IMR-90 (cell line): Measurements from ENCODE around the gene ELMOD3. TPM values are rescaled to one million over a fixed set of nuclear protein-coding genes. Genes with fewer than 3 reads are reported as not detected.

Experiments
- ATAC-seq: fragments of 200-7000 bp; cut with Tn5 transposase; 2 replicates; pipeline ENCODE4 v1.9.1; 2020; ENCODE audit warnings: low read depth, mild to moderate bottlenecking, moderate library complexity
- BruUV-seq: library from RNA; stranded (reverse); fragments of 400-500 nt; replicated peaks from 2 replicates; lab custom pipeline; 2021; lab: Mats Ljungman, UMichigan
- CTCF ChIA-PET: fragments of 300-600 bp; formaldehyde crosslinking; extraction: SDS; loops from one replicate; lab custom pipeline; 2021; ENCODE audit warnings: antibody characterized with exemption; lab: Yijun Ruan, JAX
- POLR2A ChIA-PET: fragments of 300-600 bp; sonication (Branson Sonifier 250); formaldehyde crosslinking; loops from one replicate; lab custom pipeline; 2022; ENCODE audit warnings: antibody characterized with exemption; ENCODE audit not compliant: unreplicated experiment; lab: Charles Lee
- DNase-seq: peaks from one replicate; pipeline ENCODE4 v3.0.0; 2013
- H2AFZ ChIP-seq: replicated peaks from 2 replicates; pipeline ENCODE3; 2013; ENCODE audit warnings: low read length, mild to moderate bottlenecking; ENCODE audit not compliant: poor library complexity
- H2AK5ac ChIP-seq: 2 replicates; pipeline ENCODE4 v1.6.1; 2013; ENCODE audit warnings: low read depth, low read length, inconsistent platforms
- H2AK9ac ChIP-seq: replicated peaks from 2 replicates; pipeline ENCODE3; 2013; ENCODE audit warnings: mild to moderate bottlenecking, low read depth, low read length, moderate library complexity; ENCODE audit not compliant: poor library complexity
- H2BK120ac ChIP-seq: 2 replicates; pipeline ENCODE4 v1.6.1; 2013; ENCODE audit warnings: low read depth, low read length, inconsistent platforms
- H2BK15ac ChIP-seq: 3 replicates; pipeline ENCODE4 v1.6.1; 2013; ENCODE audit warnings: low read depth, low read length, inconsistent platforms
- H2BK20ac ChIP-seq: 2 replicates; pipeline ENCODE4 v1.6.1; 2013; ENCODE audit warnings: low read depth, mild to moderate bottlenecking, inconsistent platforms, low read length, moderate library complexity
- H2BK5ac ChIP-seq: 2 replicates; pipeline ENCODE4 v1.6.1; 2013; ENCODE audit warnings: mild to moderate bottlenecking, low read depth, low read length, inconsistent platforms; ENCODE audit not compliant: poor library complexity, severe bottlenecking
- H3K14ac ChIP-seq: replicated peaks from 2 replicates; pipeline ENCODE4 v1.6.1; 2013; ENCODE audit warnings: low read depth, low read length, inconsistent platforms
- H3K18ac ChIP-seq: 2 replicates; pipeline ENCODE4 v1.6.1; 2013; ENCODE audit warnings: low read depth, low read length, control low read depth
- H3K23ac ChIP-seq: 2 replicates; pipeline ENCODE4 v1.6.1; 2013; ENCODE audit warnings: low read depth, low read length, inconsistent platforms
- H3K27ac ChIP-seq: 2 replicates; pipeline ENCODE4 v1.5.1; 2013; ENCODE audit warnings: mild to moderate bottlenecking, control low read depth, low read length; ENCODE audit not compliant: insufficient read depth
- H3K27me3 ChIP-seq: 2 replicates; pipeline ENCODE4 v1.6.1; 2013; ENCODE audit warnings: low read length; ENCODE audit not compliant: control insufficient read depth, insufficient read depth
- H3K36me3 ChIP-seq: 2 replicates; pipeline ENCODE4 v1.6.1; 2013; ENCODE audit warnings: low read length, mixed read lengths; ENCODE audit not compliant: control insufficient read depth, insufficient read depth
- H3K4ac ChIP-seq: 2 replicates; pipeline ENCODE4 v1.6.1; 2013; ENCODE audit warnings: low read depth, low read length, inconsistent platforms
- H3K4me1 ChIP-seq: 2 replicates; pipeline ENCODE4 v1.6.1; 2013; ENCODE audit warnings: low read length, mixed read lengths; ENCODE audit not compliant: control insufficient read depth, insufficient read depth
- H3K4me2 ChIP-seq: 2 replicates; pipeline ENCODE4 v1.6.1; 2013; ENCODE audit warnings: low read depth, mild to moderate bottlenecking, control low read depth, low read length, moderate library complexity
- H3K4me3 ChIP-seq: 2 replicates; pipeline ENCODE4 v1.5.1; 2013; ENCODE audit warnings: low read depth, mild to moderate bottlenecking, control low read depth, low read length, moderate library complexity; ENCODE audit not compliant: insufficient read depth
- H3K56ac ChIP-seq: 2 replicates; pipeline ENCODE4 v1.6.1; 2013; ENCODE audit warnings: low read length, inconsistent platforms; ENCODE audit not compliant: insufficient read depth; ENCODE audit errors: extremely low read depth
- H3K79me1 ChIP-seq, 2 experiments: 2 replicates each; pipeline ENCODE4 v1.6.1; 2013; ENCODE audit warnings: low read length in 2 of 2, inconsistent platforms in 1 of 2, low read depth in 1 of 2
- H3K9ac ChIP-seq: 2 replicates; pipeline ENCODE4 v1.6.1; 2013; ENCODE audit warnings: low read depth, low read length, control low read depth
- H3K9me1 ChIP-seq: 2 replicates; pipeline ENCODE4 v1.6.1; 2013; ENCODE audit warnings: low read length, inconsistent platforms; ENCODE audit not compliant: insufficient read depth
- H3K9me3 ChIP-seq: 2 replicates; pipeline ENCODE4 v1.6.1; 2013; ENCODE audit warnings: low read length; ENCODE audit not compliant: control insufficient read depth, insufficient read depth
- H4K20me1 ChIP-seq: 2 replicates; pipeline ENCODE4 v1.6.1; 2013; ENCODE audit warnings: low read length, inconsistent platforms; ENCODE audit not compliant: insufficient read depth
- H4K5ac ChIP-seq: 2 replicates; pipeline ENCODE4 v1.6.1; 2013; ENCODE audit warnings: mild to moderate bottlenecking, low read depth, low read length, control low read depth
- H4K8ac ChIP-seq, 2 experiments: 2 replicates each; pipeline ENCODE4 v1.6.1; 2013; ENCODE audit warnings: low read depth in 2 of 2, low read length in 2 of 2, control low read depth in 1 of 2, inconsistent platforms in 1 of 2
- H4K91ac ChIP-seq: 2 replicates; pipeline ENCODE4 v1.6.1; 2013; ENCODE audit warnings: low read depth, low read length, inconsistent platforms; ENCODE audit not compliant: insufficient read depth
- BHLHE40 ChIP-seq: fragments of 150-350 bp; IDR thresholded peaks from 2 replicates; pipeline ENCODE4 v1.6.1; 2016; ENCODE audit warnings: mild to moderate bottlenecking, low read depth, low read length
- CHD1 ChIP-seq: IDR thresholded peaks from 2 replicates; pipeline ENCODE4 v1.6.1; 2012; ENCODE audit warnings: low read depth, low read length, improper control_type of control experiment
- FOS ChIP-seq: fragments of 150-350 bp; IDR thresholded peaks from 2 replicates; pipeline ENCODE4 v1.6.1; 2016; ENCODE audit warnings: low read depth, low read length
- MAZ ChIP-seq: IDR thresholded peaks from 2 replicates; pipeline ENCODE4 v1.6.1; 2012; ENCODE audit warnings: low read depth, mild to moderate bottlenecking, low read length, improper control_type of control experiment, moderate library complexity, borderline replicate concordance
- NFE2L2 ChIP-seq: fragments of 150-350 bp; IDR thresholded peaks from 2 replicates; pipeline ENCODE4 v1.6.1; 2016; ENCODE audit warnings: low read depth, mild to moderate bottlenecking, low read length
- RAD21 ChIP-seq: IDR thresholded peaks from 2 replicates; pipeline ENCODE4 v1.6.1; 2012; ENCODE audit warnings: low read length, improper control_type of control experiment
- RCOR1 ChIP-seq: IDR thresholded peaks from 2 replicates; pipeline ENCODE4 v1.6.1; 2012; ENCODE audit warnings: mild to moderate bottlenecking, low read length, improper control_type of control experiment; ENCODE audit not compliant: insufficient replicate concordance
- WGBS, 2 experiments: methylation state at CpG; one replicate each; pipeline versions ENCODE4 v1.1.5 to v1.1.7; 2013; ENCODE audit warnings: missing lambda C conversion rate in 2 of 2; ENCODE audit not compliant: insufficient read length in 1 of 2; ENCODE audit errors: extremely low coverage in 2 of 2; 5-methylcytosine and 5-hydroxymethylcytosine counted together
- dilution Hi-C: fragments of 300-500 bp; cut with HindIII; formaldehyde crosslinking; loops from one replicate; pipeline ENCODE4 v1.14.3; 2018; ENCODE audit warnings: low sequenced_read_pairs; ENCODE audit not compliant: unreplicated experiment
- in situ Hi-C: fragments of 300-500 bp; cut with MboI; formaldehyde crosslinking; loops from 3 replicates; pipeline ENCODE4 v1.14.3; 2019; ENCODE audit warnings: low sequenced_read_pairs, inconsistent platforms, mixed read lengths
- intact Hi-C: fragments of 100-400 bp; cut with micrococcal nuclease; formaldehyde crosslinking; loops from 2 replicates; pipeline ENCODE4 v1.10.0; 2022
- polyA plus RNA-seq, 3 experiments: library from polyadenylated mRNA; depleted of rRNA; stranded (reverse); fragments of >200 nt; gene quantifications; 2 replicates each; pipeline ENCODE4 v1.2.3, GENCODE V29; 2012; ENCODE audit warnings: low replicate concordance in 1 of 3
- total RNA-seq: library from RNA; depleted of rRNA; stranded (reverse); fragments of >200 nt; gene quantifications from 2 replicates; pipeline ENCODE4 v1.2.3, GENCODE V29; 2012
- TF ChIP-seq, protein P1 (sequence below): fragments of 150-350 bp; IDR thresholded peaks from 2 replicates; pipeline ENCODE4 v1.6.1; 2016; ENCODE audit warnings: low read depth, mild to moderate bottlenecking, low read length, moderate library complexity, borderline replicate concordance

The ELMOD3 gene
- total and polyA plus RNA-seq, 2 of the 4 experiments (the other 2 are of a cell fraction): 13.1 to 20.7 TPM

DNA sequence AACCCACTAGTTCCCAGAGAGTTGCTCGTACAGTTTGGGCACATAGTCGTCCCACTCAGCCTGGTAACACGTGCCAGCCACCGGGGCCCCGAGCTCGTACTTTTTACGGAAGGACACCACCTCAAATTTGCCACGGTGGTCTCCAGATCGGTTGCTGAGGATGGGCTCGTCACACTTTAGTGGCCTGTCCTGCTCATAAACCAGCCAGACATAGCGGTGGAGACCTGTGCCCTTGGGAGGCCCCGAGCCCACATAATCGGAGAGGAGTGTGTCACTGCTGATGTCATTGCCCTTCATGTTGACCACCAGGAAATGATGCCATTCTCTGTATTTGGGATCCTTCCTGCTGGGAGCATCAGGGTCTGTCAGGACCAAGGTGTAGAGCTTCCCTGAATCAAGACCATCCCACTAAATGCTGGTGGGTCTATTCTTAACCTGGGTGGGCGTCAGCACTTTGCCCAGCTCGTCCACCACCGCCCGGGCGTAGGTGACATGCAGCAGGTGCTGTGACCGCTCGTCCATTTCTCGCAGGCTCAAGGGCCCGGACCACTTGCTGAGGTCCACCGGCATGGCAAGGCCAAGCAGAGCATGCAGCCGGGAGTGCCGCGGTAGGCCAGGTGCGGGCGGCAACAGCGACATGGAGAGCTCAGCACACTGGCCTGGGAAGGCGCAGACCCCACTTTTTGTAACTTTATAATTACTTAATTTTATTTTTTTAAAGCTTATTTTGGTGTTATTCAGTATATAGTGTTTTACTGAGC lies 13.1 kb upstream of the ELMOD3 start:
- no peak overlapping the region for H2AK9ac ChIP-seq
- TF ChIP-seq FOS (no peak), CHD1 (no peak), BHLHE40 (no peak), RCOR1 (no peak), RAD21 (no peak), MAZ (no peak), NFE2L2 (no peak)
- TF ChIP-seq, protein P1, sequence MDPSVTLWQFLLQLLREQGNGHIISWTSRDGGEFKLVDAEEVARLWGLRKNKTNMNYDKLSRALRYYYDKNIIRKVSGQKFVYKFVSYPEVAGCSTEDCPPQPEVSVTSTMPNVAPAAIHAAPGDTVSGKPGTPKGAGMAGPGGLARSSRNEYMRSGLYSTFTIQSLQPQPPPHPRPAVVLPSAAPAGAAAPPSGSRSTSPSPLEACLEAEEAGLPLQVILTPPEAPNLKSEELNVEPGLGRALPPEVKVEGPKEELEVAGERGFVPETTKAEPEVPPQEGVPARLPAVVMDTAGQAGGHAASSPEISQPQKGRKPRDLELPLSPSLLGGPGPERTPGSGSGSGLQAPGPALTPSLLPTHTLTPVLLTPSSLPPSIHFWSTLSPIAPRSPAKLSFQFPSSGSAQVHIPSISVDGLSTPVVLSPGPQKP: no peak
- peaks cover 23% of the 10 kb centered on the region for H3K36me3 ChIP-seq
- no peak overlapping the region for H3K56ac ChIP-seq
- H3K14ac ChIP-seq: no peak overlapping the region
- no peak overlapping the region for H2BK5ac ChIP-seq
- ATAC-seq (no peak), DNase-seq (no peak)
- no peak overlapping the region for H3K23ac ChIP-seq
- BruUV-seq: no TSS peak
- dilution Hi-C loops: no loop called here
- no peak overlapping the region for H2AK5ac ChIP-seq
- H3K9me1 ChIP-seq: no peaks in the 10 kb centered on the region; the same call in 1 of the 2 replicates
- H4K5ac ChIP-seq: no peak overlapping the region
- no peak overlapping the region for H3K4ac ChIP-seq
- POLR2A ChIA-PET: no interaction called here
- H3K27ac ChIP-seq: no peak overlapping the region
- no peak overlapping the region for H3K9ac ChIP-seq
- 94% methylated on average over 17 of the region's 30 CpGs; no CpG with 5 or more reads in 1 of the 2 experiments for WGBS, 2 experiments
- H3K4me3 ChIP-seq: no peak overlapping the region
- no peak overlapping the region for H3K4me2 ChIP-seq
- H4K20me1 ChIP-seq: no peaks in the 10 kb centered on the region
- in situ Hi-C loops: no loop called here
- peaks cover 6% of the 10 kb centered on the region for H3K27me3 ChIP-seq
- no peak overlapping the region for H4K8ac ChIP-seq
- no peaks in the 10 kb centered on the region for H3K9me3 ChIP-seq
- H4K91ac ChIP-seq: no peak overlapping the region
- no peak overlapping the region for H2AFZ ChIP-seq
- no peaks in the 10 kb centered on the region for H3K79me1 ChIP-seq
- intact Hi-C loops: loop anchor here (2.0 kb wide), 1 partner anchor 25 kb away; no protein-coding TSS in a partner anchor
- H3K4me1 ChIP-seq: no peaks in the 10 kb centered on the region
- no peak overlapping the region for H2BK20ac ChIP-seq
- CTCF ChIA-PET: no interaction called here
- no peak overlapping the region for H2BK15ac ChIP-seq
- no peak overlapping the region for H3K18ac ChIP-seq
- no peak overlapping the region for H2BK120ac ChIP-seq
